ENCODE measurements around the gene NCKIPSD.

The NCKIPSD gene

GRCh38 chr3:48628277-48629017 is 57.3 kb downstream of the NCKIPSD start:
- no peak for TF ChIP-seq CTCF (IDR thresholded peaks at IDR 0.05; ENCODE audit: borderline replicate concordance, control extremely low read depth, extremely low read depth, insufficient read depth, missing control alignments)
- no peak for DNase-seq (ENCODE audit: low spot score)
- in situ Hi-C loops (cut with MboI; ENCODE audit: low sequenced_read_pairs, unreplicated experiment): no loop called here

GRCh38 chr3:48625600-48625999 is 60.1 kb downstream of the NCKIPSD start:
- in situ Hi-C loops (cut with MboI; ENCODE audit: low sequenced_read_pairs, unreplicated experiment): no loop called here
- no peak for DNase-seq (ENCODE audit: low spot score)
- no peak for TF ChIP-seq CTCF (IDR thresholded peaks at IDR 0.05; ENCODE audit: borderline replicate concordance, control extremely low read depth, extremely low read depth, insufficient read depth, missing control alignments)

DNA sequence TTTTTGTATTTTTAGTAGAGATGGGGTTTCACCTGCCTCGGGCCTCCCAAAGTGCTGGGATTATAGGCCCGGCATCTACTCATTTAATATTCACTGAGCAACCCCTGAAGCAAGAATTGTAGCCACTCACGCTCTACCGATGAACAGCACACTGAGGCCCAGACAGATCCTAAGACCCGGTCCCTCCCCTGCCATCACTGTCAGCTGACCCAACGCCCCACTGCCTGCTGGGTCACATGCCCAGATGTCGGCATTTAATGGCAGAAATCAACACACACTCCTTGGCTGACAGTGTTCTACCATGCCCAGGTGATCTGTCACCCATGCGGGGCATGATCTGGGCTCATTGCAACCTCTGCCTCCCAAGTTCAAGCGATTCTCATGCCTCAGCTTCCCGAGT is 60.9 kb downstream of the NCKIPSD start:
- no peak for DNase-seq (ENCODE audit: low spot score)
- in situ Hi-C loops (cut with MboI; ENCODE audit: low sequenced_read_pairs, unreplicated experiment): no loop called here
- TF ChIP-seq CTCF (IDR thresholded peaks at IDR 0.05; ENCODE audit: borderline replicate concordance, control extremely low read depth, extremely low read depth, insufficient read depth, missing control alignments): no peak

DNA sequence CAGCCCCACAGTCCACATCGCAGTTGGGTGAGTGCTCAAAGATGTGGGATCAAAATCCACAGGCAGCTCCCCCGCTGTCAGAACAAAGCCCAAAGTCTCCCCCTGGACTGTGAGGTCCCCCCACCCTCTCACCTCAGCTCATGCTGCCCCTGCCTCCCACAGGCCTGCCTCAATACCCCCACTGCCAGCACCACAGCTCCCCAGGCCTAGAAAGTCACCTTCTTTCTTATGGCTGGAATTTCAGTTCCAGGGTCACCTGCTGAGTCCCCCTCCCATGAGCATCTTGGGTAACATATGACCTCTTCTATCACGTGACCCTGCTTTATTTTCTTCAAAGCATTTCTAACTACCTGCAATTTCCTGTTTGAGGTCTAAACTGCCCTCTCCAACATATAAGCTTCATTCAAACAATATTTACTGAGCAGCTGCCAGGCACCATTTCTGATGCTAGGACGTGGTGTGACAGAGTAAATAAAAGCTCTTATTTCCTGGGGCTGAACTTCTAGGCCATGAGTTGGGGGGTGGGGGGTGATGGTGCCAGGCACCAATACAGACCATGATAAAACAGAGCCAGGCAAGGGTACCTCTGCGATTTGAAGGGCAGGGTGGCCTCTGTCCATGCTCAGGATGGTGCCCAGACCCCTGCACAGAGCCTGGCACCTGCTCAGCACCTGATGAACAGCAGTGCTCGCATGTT is 61.7 kb downstream of the NCKIPSD start:
- no peak for DNase-seq (ENCODE audit: low spot score)
- in situ Hi-C loops (cut with MboI; ENCODE audit: low sequenced_read_pairs, unreplicated experiment): no loop called here
- no peak for TF ChIP-seq CTCF (IDR thresholded peaks at IDR 0.05; ENCODE audit: borderline replicate concordance, control extremely low read depth, extremely low read depth, insufficient read depth, missing control alignments)
